Measurements from ENCODE around the gene SOHLH2.

Gene SOHLH2

DNA sequence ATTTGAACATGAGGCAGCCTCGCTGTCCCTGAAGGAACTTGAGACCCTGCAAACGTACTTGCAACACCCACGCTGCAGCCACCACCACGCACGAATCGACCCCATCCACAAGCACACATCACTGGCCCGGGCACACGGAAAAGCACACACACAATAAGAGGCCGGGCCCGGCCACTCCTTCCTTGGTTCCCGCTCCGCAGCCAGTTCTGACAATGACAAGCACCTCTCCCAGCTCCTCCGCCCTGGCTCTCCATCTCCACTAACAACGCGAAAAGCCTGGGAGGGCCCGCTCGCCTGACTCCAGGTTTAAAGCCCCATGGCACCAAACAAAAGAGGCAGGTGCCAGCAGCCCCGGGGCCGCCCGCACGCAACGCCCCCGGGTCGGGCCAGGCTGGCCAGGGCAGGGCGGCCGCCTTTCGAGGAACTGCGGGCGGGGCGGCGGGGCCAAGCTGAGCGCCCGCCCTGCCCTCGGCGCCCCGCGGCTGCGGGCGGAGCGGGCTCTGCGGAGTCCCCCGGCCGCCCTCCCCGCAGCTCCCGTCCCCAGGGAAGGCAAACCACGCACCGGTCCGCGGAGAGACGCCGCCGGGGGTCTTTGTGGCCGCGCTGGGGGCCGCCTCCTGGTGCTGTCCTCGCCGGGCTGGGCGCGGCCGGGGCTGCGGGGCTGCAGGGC, 83.7 kb downstream of the SOHLH2 start:
- DNase-seq, result no peak

DNA sequence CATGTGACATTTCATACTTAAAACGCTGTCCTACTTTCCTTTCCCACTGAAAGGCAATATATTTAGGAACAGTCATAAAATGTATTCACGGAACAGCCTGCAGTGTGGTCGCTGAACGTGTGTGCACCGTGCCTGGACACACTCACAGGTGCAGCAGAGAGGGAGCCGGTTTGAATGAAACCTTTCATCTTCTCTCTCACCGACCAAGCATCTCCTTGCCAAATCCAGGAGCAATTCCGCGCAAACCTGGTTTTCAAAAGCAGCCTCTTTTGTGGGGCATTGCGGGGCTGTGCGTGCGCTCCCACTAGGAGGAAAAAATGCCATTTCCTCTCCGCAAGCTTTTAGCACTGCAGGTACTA, 84.2 kb downstream of the SOHLH2 start:
- DNase-seq, result no peak

DNA sequence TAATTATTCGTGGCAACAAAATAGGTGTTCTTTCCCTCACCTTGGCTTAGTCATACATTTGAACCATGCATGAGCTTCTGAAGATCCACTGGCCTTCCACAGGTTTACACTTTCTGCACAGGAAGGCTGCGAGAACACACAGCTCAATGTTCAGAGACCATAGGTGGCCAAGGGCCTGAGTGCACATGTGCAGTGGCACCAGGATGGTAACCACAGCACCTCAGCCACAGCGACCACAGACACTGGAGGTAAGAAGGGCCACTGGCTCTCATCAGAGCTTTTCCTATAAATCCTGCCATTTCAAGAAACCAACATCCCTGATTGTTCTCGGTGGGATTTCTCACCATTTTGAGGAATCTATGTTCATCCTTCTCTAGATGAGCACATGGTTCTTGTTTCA, 84.8 kb downstream of the SOHLH2 start:
- DNase-seq, result no peak

DNA sequence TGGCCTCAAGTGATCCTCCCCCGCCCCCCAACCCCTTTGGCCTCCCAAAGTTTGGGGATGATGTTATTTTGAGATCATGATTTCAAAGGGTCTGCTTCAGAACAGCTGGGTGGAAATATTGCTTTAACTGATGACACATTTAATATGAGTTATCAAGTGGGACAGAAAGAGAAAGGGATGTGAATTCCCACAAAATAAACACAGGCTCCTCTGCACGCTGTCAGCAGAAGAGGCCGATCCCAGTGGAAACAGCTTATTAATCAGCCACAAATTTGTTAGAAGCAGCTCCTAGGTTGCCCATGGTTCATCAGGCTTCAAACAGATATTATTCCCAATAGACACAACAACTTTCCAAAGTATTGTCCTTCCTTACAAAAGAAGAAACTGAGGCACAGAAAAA, 87.9 kb downstream of the SOHLH2 start:
- DNase-seq, result no peak

DNA sequence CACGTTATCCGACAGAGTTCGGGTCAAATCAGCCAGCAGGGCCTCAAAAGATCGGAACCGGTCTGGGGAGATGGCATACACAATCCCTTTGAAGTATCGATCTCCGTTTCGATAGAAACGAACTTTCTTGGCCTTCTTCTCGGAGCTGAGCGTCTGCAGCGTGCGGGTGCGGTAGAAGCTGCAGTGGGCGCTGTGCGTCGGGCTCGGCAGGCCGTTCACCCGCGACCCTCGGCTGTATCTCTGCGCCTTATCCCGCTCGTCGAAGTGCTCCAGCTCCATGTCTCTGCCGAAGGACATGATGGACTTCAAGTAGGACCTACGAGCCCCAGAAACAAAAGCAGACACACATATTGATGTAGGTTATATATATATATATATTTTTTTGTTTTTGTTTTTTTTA, 88.5 kb downstream of the SOHLH2 start:
- DNase-seq, result no peak

DNA sequence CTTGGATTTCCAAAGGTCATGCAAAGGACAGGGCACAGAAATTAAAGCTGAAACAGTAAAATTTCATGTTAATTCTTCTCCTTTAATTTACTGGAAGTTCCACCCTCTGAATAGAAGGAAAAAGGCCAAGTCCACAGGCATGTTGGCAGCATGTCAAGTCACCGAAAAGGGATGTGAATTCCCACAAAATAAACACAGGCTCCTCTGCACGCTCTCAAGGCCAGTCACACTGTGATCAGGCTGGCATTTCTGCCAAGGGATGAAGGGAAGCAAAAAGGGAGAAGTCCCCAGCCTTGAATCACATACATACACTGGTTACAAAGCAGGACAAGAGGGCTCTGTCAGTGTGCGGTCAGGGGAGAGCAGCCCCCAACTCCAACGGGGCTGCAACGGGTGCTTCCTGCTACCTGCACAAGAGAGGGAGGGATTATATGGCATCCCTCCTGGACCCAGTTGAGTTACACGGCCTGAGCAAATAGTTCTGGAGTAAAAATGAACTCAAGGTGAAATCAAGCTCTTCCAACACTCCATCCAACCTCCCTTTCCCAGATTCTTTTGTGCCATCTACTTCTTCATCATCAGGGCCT, 90.0 kb downstream of the SOHLH2 start:
- no peak for DNase-seq

All from SW 1271 (cell line).